Neural progenitor cell (in vitro differentiated cells): ENCODE results near the gene WWOX.

Source experiments
- EZH2 ChIP-seq: fragments of 200-600 bp; sonication (generic); IDR thresholded peaks from 2 replicates; pipeline ENCODE4 v1.6.1; 2017; ENCODE audit warnings: antibody characterized with exemption, mild to moderate bottlenecking, moderate library complexity
- EZH2phosphoT487 ChIP-seq: fragments of 200-600 bp; sonication (generic); IDR thresholded peaks from 2 replicates; pipeline ENCODE4 v1.6.1; 2017; ENCODE audit warnings: antibody characterized with exemption
- TF ChIP-seq, protein P1 (sequence below): fragments of 200-600 bp; sonication (generic); IDR thresholded peaks from 2 replicates; pipeline ENCODE4 v1.5.1; 2017; ENCODE audit warnings: antibody characterized with exemption, mild to moderate bottlenecking

GRCh38 chr16:78799429-78799828, 700.0 kb downstream of the WWOX start:
- TF ChIP-seq, protein P1, sequence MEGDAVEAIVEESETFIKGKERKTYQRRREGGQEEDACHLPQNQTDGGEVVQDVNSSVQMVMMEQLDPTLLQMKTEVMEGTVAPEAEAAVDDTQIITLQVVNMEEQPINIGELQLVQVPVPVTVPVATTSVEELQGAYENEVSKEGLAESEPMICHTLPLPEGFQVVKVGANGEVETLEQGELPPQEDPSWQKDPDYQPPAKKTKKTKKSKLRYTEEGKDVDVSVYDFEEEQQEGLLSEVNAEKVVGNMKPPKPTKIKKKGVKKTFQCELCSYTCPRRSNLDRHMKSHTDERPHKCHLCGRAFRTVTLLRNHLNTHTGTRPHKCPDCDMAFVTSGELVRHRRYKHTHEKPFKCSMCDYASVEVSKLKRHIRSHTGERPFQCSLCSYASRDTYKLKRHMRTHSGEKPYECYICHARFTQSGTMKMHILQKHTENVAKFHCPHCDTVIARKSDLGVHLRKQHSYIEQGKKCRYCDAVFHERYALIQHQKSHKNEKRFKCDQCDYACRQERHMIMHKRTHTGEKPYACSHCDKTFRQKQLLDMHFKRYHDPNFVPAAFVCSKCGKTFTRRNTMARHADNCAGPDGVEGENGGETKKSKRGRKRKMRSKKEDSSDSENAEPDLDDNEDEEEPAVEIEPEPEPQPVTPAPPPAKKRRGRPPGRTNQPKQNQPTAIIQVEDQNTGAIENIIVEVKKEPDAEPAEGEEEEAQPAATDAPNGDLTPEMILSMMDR: no peak
- TF ChIP-seq EZH2 (no peak), EZH2phosphoT487 (no peak)
